ENCODE measurements around the gene BANF1. TPM values are rescaled to one million over a fixed set of nuclear protein-coding genes. Genes with fewer than 3 reads are reported as not detected.

The BANF1 gene
- total and polyA plus RNA-seq, 2 experiments from 2014 or later: 31.6 to 330 TPM

DNA sequence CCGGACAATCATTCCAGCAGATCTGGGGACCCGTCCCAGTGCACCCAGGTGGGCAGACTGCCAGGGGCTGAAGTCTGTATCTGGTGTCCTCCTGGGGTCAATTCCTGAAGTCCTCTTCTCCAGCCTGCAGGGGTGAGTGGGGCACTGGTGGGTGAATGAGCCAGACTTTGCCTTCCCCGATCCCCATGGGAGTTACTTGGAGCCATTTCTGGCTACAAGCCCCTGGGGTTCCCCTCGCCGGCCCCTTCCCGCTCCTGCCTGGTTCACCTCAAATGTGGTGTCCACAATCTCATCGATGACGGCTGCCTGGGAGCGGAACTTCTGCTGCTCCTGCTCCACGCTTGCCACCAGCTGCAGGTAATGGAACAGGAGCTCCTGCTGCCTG, 14.5 kb downstream of the BANF1 start:
- Histone ChIP-seq H3K4me1 (ENCODE audit: insufficient read depth) (peaks cover 36% of the 10 kb centered on the region), H3K4me2 (ENCODE audit: unreplicated experiment) (no peak overlapping the region), H2AFZ (no peak overlapping the region), H3K27ac (no peak overlapping the region), H3K27me3 (replicated peaks; ENCODE audit: insufficient read depth) (no peaks in the 10 kb centered on the region), H3K79me2 (ENCODE audit: insufficient read depth) (no peaks in the 10 kb centered on the region), H3K9ac (no peak overlapping the region), H4K20me1 (ENCODE audit: insufficient read depth) (no peaks in the 10 kb centered on the region), H3K9me2 (ENCODE audit: insufficient read depth) (no peaks in the 10 kb centered on the region), H3K4me3 (no peak overlapping the region), H3K36me3 (ENCODE audit: low read depth) (no peaks in the 10 kb centered on the region), H3F3A (ENCODE audit: insufficient read depth) (no peaks in the 10 kb centered on the region), H3K9me3 (ENCODE audit: low read depth) (no peaks in the 10 kb centered on the region)
- in situ Hi-C loops (cut with MboI): no loop called here
- WGBS, 2 experiments (ENCODE audit: low coverage in 1 of 2, low lambda C conversion rate in 2 of 2, missing lambda C conversion rate in 2 of 2): 84 to 85% methylated on average over 9 to 10 of the region's 10 CpGs
- no peak for DNase-seq
- no peak for TF ChIP-seq EZH2phosphoT487 (IDR thresholded peaks at IDR 0.05; ENCODE audit: insufficient read depth, low read depth)
- TF ChIP-seq EZH2 (IDR thresholded peaks at IDR 0.05; ENCODE audit: insufficient read depth, poor library complexity, severe bottlenecking): no peak

DNA sequence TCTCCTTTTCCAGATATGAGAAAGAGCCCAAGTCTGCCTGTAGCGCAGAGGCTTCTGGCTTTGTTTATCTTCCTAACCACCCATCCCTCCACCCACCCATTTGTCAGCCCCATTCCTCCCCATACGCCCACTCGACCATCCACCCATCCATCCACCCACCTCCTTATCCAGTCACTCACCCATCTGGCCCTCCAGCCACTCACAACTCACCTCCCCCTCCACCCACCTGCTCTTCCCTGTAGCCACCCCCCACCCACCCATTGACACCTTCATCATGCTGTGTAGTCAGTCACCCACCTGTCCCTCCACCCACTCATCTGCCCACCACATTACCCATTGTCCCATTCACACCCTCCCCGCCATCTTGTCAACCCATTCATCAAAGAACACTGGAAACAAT, 15.0 kb downstream of the BANF1 start:
- Histone ChIP-seq H3K4me2 (ENCODE audit: unreplicated experiment) (no peak overlapping the region), H3K27me3 (replicated peaks; ENCODE audit: insufficient read depth) (no peaks in the 10 kb centered on the region), H3K9me3 (ENCODE audit: low read depth) (no peaks in the 10 kb centered on the region), H3K36me3 (ENCODE audit: low read depth) (no peaks in the 10 kb centered on the region), H4K20me1 (ENCODE audit: insufficient read depth) (no peaks in the 10 kb centered on the region), H3K4me1 (ENCODE audit: insufficient read depth) (peaks cover 40% of the 10 kb centered on the region), H3K27ac (no peak overlapping the region), H3K9me2 (ENCODE audit: insufficient read depth) (no peaks in the 10 kb centered on the region), H3K4me3 (no peak overlapping the region), H3F3A (ENCODE audit: insufficient read depth) (no peaks in the 10 kb centered on the region), H2AFZ (no peak overlapping the region), H3K9ac (no peak overlapping the region), H3K79me2 (ENCODE audit: insufficient read depth) (no peaks in the 10 kb centered on the region)
- in situ Hi-C loops (cut with MboI): no loop called here
- no peak for DNase-seq
- WGBS, 2 experiments (ENCODE audit: low coverage in 1 of 2, low lambda C conversion rate in 2 of 2, missing lambda C conversion rate in 2 of 2): 66 to 100% methylated on average over 2 to 4 of the region's 4 CpGs
- no peak for TF ChIP-seq EZH2 (IDR thresholded peaks at IDR 0.05; ENCODE audit: insufficient read depth, poor library complexity, severe bottlenecking)
- no peak for TF ChIP-seq EZH2phosphoT487 (IDR thresholded peaks at IDR 0.05; ENCODE audit: insufficient read depth, low read depth)

DNA sequence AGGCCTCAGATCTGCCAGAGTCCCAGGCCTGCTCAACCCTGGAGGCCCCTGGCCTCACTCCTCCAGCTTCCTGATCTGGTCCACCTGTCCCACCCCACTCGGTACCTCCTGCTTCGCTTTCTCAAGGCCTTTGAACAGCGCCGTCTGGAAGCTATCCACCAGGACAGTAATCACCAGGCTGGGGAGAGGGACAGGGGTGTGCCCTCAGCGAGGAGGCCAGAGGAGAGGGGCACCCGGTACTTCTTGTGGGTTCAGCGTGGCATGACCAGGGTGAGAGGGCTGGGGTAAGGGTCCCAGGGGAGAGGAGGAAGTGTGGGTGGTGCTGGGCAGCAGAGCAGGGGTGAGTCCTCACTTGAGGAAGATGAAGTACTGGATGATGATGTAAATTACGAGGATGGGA, 17.9 kb downstream of the BANF1 start:
- Histone ChIP-seq H3K27ac (no peak overlapping the region), H3K79me2 (ENCODE audit: insufficient read depth) (no peaks in the 10 kb centered on the region), H3K9me2 (ENCODE audit: insufficient read depth) (no peaks in the 10 kb centered on the region), H3K4me3 (no peak overlapping the region), H3F3A (ENCODE audit: insufficient read depth) (no peaks in the 10 kb centered on the region), H2AFZ (no peak overlapping the region), H3K27me3 (replicated peaks; ENCODE audit: insufficient read depth) (no peaks in the 10 kb centered on the region), H3K4me2 (ENCODE audit: unreplicated experiment) (no peak overlapping the region), H4K20me1 (ENCODE audit: insufficient read depth) (no peaks in the 10 kb centered on the region), H3K9me3 (ENCODE audit: low read depth) (no peaks in the 10 kb centered on the region), H3K4me1 (ENCODE audit: insufficient read depth) (peaks cover 32% of the 10 kb centered on the region), H3K36me3 (ENCODE audit: low read depth) (no peaks in the 10 kb centered on the region), H3K9ac (no peak overlapping the region)
- WGBS, 2 experiments (ENCODE audit: low coverage in 1 of 2, low lambda C conversion rate in 2 of 2, missing lambda C conversion rate in 2 of 2): 73 to 75% methylated on average over 8 of the region's 8 CpGs
- no peak for TF ChIP-seq EZH2phosphoT487 (IDR thresholded peaks at IDR 0.05; ENCODE audit: insufficient read depth, low read depth)
- TF ChIP-seq EZH2 (IDR thresholded peaks at IDR 0.05; ENCODE audit: insufficient read depth, poor library complexity, severe bottlenecking): no peak
- in situ Hi-C loops (cut with MboI): no loop called here
- DNase-seq: no peak

DNA sequence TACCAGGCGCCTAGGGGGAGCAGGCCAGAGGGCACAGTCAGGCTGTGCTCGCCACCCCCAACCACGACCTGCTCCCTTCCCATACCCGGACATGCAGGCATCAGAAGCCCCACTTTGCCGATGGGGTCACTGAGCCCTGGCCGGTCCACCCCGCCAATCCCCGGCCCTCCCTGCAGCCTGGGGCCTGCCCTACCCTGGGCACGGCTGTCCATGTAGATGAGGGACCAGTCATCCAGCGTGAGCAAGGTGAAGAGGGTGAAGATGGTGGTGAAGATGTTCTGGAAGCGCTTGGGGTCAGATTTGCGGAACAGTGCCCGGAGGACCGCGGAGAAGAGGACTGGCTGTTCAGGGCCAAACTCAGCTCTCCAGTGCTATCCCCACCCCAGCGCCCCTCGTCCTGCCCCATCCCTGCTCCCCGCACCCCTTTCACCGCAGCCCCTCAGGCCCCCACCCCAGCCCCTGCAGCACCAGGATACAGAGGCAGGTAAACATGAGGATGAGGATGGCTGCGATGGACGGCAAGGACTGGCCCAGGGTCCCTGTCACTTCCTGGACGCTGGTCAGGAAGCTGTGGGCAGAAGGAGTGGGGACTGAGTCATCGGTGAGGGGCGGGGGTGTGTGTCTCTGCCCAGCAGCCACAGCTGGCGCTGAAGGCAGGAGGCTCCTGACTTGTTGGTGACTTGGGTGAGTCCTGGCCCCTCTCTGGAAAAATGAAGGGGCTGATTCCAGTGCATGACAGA, 18.5 kb downstream of the BANF1 start:
- Histone ChIP-seq H3K79me2 (ENCODE audit: insufficient read depth) (no peaks in the 10 kb centered on the region), H2AFZ (peak overlapping the region; percentile 51), H3K27ac (no peak overlapping the region), H3K9me3 (ENCODE audit: low read depth) (no peaks in the 10 kb centered on the region), H3F3A (ENCODE audit: insufficient read depth) (no peaks in the 10 kb centered on the region), H3K4me3 (0 out of 2 replicates have a peak overlapping the region, but pooled peaks have one; percentile 7), H3K9me2 (ENCODE audit: insufficient read depth) (no peaks in the 10 kb centered on the region), H3K4me2 (ENCODE audit: unreplicated experiment) (no peak overlapping the region), H3K4me1 (ENCODE audit: insufficient read depth) (peaks cover 26% of the 10 kb centered on the region), H4K20me1 (ENCODE audit: insufficient read depth) (no peaks in the 10 kb centered on the region), H3K27me3 (replicated peaks; ENCODE audit: insufficient read depth) (no peaks in the 10 kb centered on the region), H3K36me3 (ENCODE audit: low read depth) (no peaks in the 10 kb centered on the region), H3K9ac (peak overlapping the region; percentile 29)
- in situ Hi-C loops (cut with MboI): no loop called here
- no peak for TF ChIP-seq EZH2 (IDR thresholded peaks at IDR 0.05; ENCODE audit: insufficient read depth, poor library complexity, severe bottlenecking)
- TF ChIP-seq EZH2phosphoT487 (IDR thresholded peaks at IDR 0.05; ENCODE audit: insufficient read depth, low read depth): no peak
- peak; percentile 89 for DNase-seq
- WGBS, 2 experiments (ENCODE audit: low coverage in 1 of 2, low lambda C conversion rate in 2 of 2, missing lambda C conversion rate in 2 of 2): 63 to 69% methylated on average over 18 to 25 of the region's 25 CpGs

Measured in GM23248 (cell line).